ENCODE data around the gene NETO2.
"Not testable (repeated sequence)": the region's sequence is repeated elsewhere in the genome, so short reads cannot be mapped to it uniquely, and the experiment has no call there.

Gene NETO2

DNA sequence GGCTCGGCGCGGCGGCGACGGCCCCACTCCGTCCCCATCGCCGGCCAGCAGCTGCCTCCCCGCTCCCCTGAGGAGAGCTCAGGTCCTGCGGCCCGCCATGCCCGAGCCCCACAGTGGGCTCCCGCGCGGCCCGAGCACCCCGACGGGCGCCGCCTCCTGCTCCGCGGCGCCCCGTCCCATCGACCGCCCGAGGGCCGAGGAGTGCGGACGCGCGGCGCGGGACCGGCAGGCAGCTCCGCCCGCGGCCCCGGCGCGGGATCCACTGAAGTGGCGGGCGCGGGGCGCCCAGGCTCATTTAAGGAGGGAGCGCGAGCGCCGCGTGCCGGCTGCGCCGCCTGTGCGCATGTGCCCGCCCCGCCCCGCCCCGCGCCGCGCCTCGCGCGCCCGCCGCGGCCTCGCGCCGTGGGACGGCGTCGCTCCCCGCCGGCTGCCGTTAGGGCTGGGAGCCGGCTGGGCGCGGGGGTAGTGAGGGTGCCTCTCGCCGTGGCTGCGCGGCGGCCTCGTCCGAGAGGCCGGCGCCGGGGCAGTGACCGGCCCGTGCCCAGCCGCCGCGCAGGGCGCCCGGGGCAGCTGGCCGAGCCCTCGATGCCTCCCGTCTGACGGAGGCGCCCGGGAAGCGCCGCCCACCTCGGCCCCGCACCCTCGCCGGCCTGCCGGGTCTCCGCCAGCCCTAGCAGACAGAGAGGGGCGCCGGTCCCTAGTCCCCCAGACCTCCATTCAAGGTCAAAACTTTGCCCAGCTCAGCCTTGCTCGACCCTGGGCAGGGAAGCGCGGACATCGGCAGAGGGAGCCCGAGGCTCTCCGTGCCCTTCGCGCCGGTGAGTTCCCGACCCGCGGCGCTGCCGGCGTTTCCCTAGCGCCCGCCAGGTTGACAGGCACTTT lies at the start of gene NETO2:
Gene NETO2, minus strand, starts transcription at position 269 of the 882 bp plus-strand sequence. CDS start 333 bp downstream, outside the sequence.
- DNase-seq (ENCODE audit: low read depth in 2 of 2), result peak; percentile 29 to 40

- DNase-seq (ENCODE audit: low read depth in 2 of 2), result no peak
Measured at GRCh38 chr16:47182318-47182717, 38.6 kb upstream of the NETO2 start.

GRCh38 chr16:47181066-47181465 lies 37.3 kb upstream of the NETO2 start:
- DNase-seq (ENCODE audit: low read depth in 2 of 2), result not testable (repeated sequence)

GRCh38 chr16:47180073-47180472 lies 36.3 kb upstream of the NETO2 start:
- no peak for DNase-seq (ENCODE audit: low read depth in 2 of 2)

DNA sequence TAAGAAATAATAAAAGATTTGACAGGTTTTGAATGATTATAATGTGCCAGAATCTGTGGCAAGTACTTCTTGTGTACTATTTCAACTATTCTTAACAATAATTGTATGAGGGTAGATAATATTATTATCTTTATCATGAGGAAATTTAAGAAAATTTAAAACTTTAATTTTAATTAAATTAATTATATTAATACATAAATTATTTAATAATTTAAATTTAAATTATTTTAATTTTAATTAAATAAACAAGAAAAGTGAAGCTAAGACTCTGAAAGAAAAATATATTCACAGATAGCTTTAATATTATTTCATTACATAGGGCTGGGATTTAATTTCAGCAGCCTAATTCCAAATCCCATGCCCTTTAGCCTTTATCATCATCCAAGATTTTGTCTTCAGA lies 31.4 kb upstream of the NETO2 start:
- DNase-seq (ENCODE audit: low read depth in 2 of 2), result no peak

DNA sequence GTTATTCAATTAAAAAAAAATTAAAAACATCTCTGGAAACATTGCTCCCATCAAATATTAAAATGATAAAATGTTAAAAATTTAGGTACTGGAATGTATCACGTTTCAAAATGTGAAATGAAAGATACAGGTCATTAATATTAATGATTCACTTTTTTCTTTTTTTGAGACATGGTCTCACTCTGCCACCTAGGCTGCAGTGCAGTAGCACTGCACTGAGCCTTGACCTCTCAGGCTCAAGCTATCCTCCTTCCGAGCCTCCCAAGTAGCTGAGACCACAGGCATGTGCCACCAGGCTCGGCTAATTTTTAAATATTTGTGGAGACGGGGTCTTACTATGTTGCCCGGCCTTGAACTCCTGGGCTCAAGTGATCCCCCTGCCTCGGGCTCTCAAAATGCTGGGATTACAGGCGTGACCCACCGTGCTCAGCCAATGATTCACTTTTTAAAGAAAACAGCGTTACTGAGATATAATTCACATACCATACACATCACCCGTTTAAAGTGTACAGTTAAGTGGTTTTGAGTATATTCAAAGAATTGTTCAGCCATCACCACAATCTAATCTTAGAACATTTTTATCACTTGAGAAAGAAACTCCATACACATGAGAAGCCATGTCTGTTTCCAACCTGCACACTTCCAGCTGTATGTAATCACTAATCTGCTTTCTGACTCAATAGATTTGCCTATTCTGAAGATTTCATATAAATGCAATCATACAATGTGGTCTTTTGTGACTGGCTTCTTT lies 19.1 kb upstream of the NETO2 start:
- no peak for DNase-seq (ENCODE audit: low read depth in 2 of 2)

DNA sequence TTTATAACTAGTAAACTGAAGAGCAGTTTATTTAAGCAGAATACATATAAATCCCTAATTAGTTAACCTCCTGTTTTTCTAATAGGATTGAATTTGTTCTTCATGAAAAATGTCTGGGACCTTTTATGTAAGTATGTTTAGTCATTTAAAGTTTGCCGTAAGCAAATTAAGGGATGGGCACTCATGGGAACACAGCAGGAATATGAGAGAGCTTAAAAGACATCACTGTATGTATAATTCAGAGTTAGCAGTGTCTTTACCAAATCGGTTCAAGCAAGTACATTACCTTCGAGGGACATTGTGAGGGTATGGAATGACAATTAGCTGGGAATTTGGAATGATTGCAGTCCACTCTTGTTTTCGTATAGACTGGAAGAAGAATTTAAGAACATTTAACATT lies 17.7 kb upstream of the NETO2 start:
- no peak for DNase-seq (ENCODE audit: low read depth in 2 of 2)

- no peak for DNase-seq (ENCODE audit: low read depth in 2 of 2)
Measured at GRCh38 chr16:47160422-47160821, 16.7 kb upstream of the NETO2 start.

DNA sequence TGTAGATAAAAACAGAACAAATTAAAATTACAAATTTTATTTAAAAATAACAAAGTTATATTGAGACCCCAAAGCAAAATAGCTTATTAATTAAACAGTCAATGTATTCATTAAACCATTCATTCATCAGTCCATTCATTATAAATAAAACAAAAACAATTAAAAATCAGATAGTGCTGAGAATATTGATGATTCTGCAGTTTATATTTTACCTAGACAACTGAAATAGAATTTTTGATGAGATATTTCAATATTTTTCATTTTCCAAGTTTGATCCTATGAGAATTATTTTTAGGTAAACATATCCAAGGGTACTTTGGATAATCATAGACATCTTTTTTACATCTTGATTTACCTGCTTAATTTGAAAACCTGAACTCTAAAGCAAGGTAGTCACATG lies 15.2 kb upstream of the NETO2 start:
- DNase-seq (ENCODE audit: low read depth in 2 of 2), result no peak

GRCh38 chr16:47156680-47157215 lies 13.0 kb upstream of the NETO2 start:
- no peak for DNase-seq (ENCODE audit: low read depth in 2 of 2)

- DNase-seq (ENCODE audit: low read depth in 2 of 2), result not testable (repeated sequence)
Measured at GRCh38 chr16:47152501-47152900, 8.8 kb upstream of the NETO2 start.

GRCh38 chr16:47150067-47150466 lies 6.3 kb upstream of the NETO2 start:
- no peak for DNase-seq (ENCODE audit: low read depth in 2 of 2)

DNA sequence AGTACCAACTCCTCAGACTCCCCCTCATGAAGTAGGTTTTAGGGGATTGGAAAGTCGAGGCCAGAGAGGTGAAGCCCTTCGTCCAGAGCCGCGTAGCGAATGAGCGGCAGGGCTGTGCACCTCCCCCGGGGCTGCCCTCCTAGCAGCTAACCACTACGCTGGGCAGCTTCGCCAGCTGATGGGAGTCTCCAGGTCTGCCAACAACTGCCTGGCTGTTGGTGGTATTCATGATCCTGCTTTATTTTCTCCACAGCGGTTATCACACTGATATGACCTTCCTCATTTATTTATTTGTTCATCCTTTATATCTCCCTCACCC lies 773 bp upstream of the NETO2 start:
- DNase-seq (ENCODE audit: low read depth in 2 of 2), result no peak

- peak; percentile 59 for DNase-seq (ENCODE audit: low read depth in 2 of 2)
Measured at GRCh38 chr16:47142821-47143676, 696 bp downstream of the NETO2 start.

DNA sequence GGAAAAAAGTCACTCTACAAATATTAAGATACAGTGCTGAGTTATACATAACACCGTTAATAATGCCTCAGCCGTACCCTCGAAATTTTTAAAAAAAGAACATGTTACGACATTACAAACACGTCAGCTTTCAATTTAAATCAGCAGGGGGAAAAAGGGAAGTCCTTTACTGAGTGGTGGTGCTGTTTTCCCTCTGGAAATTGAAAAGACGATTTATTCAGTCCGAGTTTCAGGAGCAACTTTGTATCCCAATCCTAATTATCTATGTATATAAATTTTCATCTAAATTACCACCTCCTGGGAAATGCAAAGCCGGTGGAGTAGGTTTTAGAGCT lies 1.3 kb downstream of the NETO2 start:
- no peak for DNase-seq (ENCODE audit: low read depth in 2 of 2)

DNA sequence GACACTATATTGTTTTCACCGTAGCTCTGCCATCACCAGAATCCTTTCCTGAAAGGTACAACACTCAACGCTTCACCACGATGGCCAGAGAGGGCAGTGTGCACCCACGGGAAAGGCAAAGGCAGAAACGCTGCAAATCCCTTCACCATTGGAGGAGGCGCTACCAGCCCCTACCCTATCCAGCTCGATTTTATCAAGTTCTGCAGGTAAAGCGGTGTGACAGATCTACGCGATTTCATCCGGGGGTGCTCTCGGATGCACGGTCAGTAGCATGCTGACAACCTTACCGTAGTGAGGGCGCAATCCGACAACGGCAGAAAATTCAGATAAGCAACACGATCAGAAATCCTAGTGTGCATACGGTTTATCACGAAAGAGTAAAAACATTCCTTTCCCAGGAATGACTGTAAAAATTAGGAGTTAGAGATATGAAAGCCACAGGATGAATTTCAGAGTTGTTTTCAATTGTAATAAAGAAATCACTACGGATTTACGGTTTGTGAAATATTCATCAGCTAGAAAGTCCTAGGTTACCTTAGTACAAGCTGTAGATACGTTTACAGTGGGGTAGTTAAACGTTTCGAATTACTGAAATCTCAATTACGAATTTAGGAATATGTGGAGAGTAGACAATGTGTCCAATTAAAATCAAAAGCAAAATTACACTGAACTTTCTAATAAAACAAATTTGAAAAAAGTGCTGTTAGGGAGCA lies 1.8 kb downstream of the NETO2 start:
- peak; percentile 65 to 70 for DNase-seq (ENCODE audit: low read depth in 2 of 2)

DNA sequence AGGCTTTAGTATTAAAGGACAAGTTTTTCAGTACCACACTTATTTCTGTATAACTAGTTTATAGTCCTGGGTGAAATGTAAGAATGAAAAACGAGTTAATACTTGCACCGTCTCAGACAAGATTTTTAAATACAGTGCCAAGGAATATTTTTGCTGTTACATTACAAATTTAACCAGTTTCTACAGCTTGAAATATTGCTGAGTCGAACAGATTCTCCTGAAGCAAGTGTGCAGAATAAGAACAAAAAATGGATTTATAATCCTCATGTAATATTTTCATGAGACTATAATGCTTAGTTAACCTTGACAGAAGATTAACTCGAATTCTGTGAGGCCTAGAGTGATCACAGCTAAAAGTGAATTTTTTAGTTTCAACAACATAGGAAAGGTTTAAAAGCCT lies 3.1 kb downstream of the NETO2 start:
- DNase-seq (ENCODE audit: low read depth in 2 of 2), result no peak

DNA sequence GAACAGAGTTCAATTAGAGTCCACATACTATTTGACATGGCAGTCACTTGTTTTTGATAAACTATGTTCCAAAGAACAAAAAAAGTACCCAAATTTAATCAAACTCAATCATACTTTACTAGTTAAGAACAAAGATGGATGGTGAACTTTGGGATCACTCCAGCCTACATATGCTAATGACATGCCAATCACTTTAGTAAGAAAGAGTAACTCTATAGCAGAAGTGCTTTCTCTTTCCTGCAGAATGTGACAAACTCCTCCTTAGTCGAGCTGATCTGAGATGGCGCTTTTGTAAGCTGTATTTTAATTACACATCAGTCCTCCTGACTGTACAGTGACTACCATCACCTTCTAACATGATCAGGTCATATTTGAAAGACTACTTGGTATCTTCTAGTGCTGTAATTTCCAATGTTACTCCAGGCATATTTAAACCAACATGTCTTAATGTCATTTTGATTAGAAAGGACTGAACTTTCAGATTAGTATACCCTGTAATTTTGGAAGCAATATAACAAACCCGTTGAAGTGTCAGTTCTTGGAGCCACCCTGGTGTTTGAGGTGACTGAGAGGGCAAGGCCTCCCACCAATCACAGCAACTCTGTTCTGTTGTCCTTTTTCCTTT lies 4.1 kb downstream of the NETO2 start:
- no peak for DNase-seq (ENCODE audit: low read depth in 2 of 2)

- DNase-seq (ENCODE audit: low read depth in 2 of 2), result not testable (repeated sequence)
Measured at GRCh38 chr16:47137925-47138324, 5.8 kb downstream of the NETO2 start.

- DNase-seq (ENCODE audit: low read depth in 2 of 2), result no peak
Measured at GRCh38 chr16:47136099-47136842, 7.5 kb downstream of the NETO2 start.
